OCI-LY1 (cell line): Measurements from ENCODE around the gene TMCC2.
A peak's percentile ranks its signal among the peaks of the same experiment; 100 is the strongest.

Experiments
- H2AFZ ChIP-seq: fragments of 200-600 bp; sonication (generic), shearing (Covaris generic); 2 replicates; pipeline ENCODE4 v1.6.0; 2014; ENCODE audit warnings: antibody characterized with exemption, mild to moderate bottlenecking, low read length
- H3F3A ChIP-seq: fragments of 200-600 bp; sonication (generic), shearing (Covaris generic); 2 replicates; pipeline ENCODE4 v1.6.0; 2014; ENCODE audit warnings: mild to moderate bottlenecking, antibody characterized with exemption, low read length, moderate library complexity; ENCODE audit not compliant: insufficient read depth
- H3K27ac ChIP-seq: fragments of 200-600 bp; sonication (generic); 2 replicates; pipeline ENCODE4 v1.5.1; 2014; ENCODE audit warnings: low read length, mixed run types, mild to moderate bottlenecking, low read depth; ENCODE audit not compliant: poor library complexity, severe bottlenecking
- H3K27me3 ChIP-seq: fragments of 200-600 bp; sonication (generic); 2 replicates; pipeline ENCODE4 v1.6.0; 2014; ENCODE audit warnings: antibody characterized with exemption, mild to moderate bottlenecking, low read length, moderate library complexity; ENCODE audit not compliant: insufficient read depth
- H3K36me3 ChIP-seq: fragments of 200-600 bp; sonication (generic); 2 replicates; pipeline ENCODE4 v1.6.1; 2014; ENCODE audit warnings: mild to moderate bottlenecking, antibody characterized with exemption, low read length, moderate library complexity, mixed read lengths; ENCODE audit not compliant: insufficient read depth
- H3K4me1 ChIP-seq: fragments of 200-600 bp; sonication (generic); 2 replicates; pipeline ENCODE4 v1.5.1; 2014; ENCODE audit warnings: mild to moderate bottlenecking, low read length, moderate library complexity; ENCODE audit not compliant: insufficient read depth, severe bottlenecking
- H3K4me2 ChIP-seq: fragments of 200-600 bp; sonication (generic), shearing (Covaris generic); 2 replicates; pipeline ENCODE4 v1.6.1; 2014; ENCODE audit warnings: low read length
- H3K4me3 ChIP-seq: fragments of 200-600 bp; sonication (generic); 2 replicates; pipeline ENCODE4 v1.5.1; 2014; ENCODE audit warnings: low read length, low read depth, mild to moderate bottlenecking, mixed read lengths; ENCODE audit not compliant: poor library complexity, severe bottlenecking
- H3K79me2 ChIP-seq: fragments of 200-600 bp; shearing (Covaris generic); 2 replicates; pipeline ENCODE4 v1.6.1; 2016; ENCODE audit warnings: mixed run types, low read length, mixed read lengths; ENCODE audit not compliant: insufficient read depth
- H3K9ac ChIP-seq: fragments of 200-600 bp; sonication (generic), shearing (Covaris generic); 2 replicates; pipeline ENCODE4 v1.6.1; 2014; ENCODE audit warnings: mild to moderate bottlenecking, low read length, mixed read lengths
- H3K9me2 ChIP-seq: fragments of 200-600 bp; sonication (generic), shearing (Covaris generic); 2 replicates; pipeline ENCODE4 v1.6.1; 2014; ENCODE audit warnings: low read depth, mild to moderate bottlenecking, low read length, mixed read lengths
- H3K9me3 ChIP-seq: fragments of 200-600 bp; shearing (Covaris generic); 2 replicates; pipeline ENCODE4 v1.6.1; 2014; ENCODE audit warnings: low read length, mixed read lengths
- H4K20me1 ChIP-seq: fragments of 200-600 bp; sonication (generic), shearing (Covaris generic); 2 replicates; pipeline ENCODE4 v1.6.0; 2016; ENCODE audit warnings: mild to moderate bottlenecking, low read length; ENCODE audit not compliant: insufficient read depth
- EZH2 ChIP-seq: fragments of 200-600 bp; sonication (generic), shearing (Covaris generic); IDR thresholded peaks from 2 replicates; pipeline ENCODE4 v1.8.0; 2017; ENCODE audit warnings: borderline replicate concordance, mixed run types, mild to moderate bottlenecking, antibody characterized with exemption, low read length, moderate library complexity, mixed read lengths
- TF ChIP-seq, protein P1 (sequence below): fragments of 200-600 bp; sonication (generic), shearing (Covaris generic); IDR thresholded peaks from 2 replicates; pipeline ENCODE4 v1.5.1; 2017; ENCODE audit warnings: mild to moderate bottlenecking, antibody characterized with exemption, low read length, moderate library complexity, mixed read lengths

TMCC2 gene

DNA sequence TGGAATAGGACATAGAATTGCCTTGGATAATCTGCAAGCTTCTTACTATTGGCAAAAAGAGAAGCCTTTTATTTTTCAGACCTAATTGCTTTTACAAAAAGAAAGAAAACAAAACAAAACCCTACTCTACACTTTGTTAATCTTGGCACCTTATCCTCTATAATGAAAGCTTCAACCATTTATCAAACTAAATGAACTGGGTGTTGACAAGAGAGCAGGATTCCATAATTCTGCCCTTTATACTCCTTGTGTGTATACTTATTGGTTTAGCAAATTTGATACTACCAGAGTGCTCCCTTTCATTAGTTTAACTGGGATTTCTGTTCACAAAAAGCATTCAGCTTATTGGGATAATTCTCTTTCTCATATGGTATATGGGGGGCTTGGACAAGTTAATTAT is 3.0 kb upstream of the TMCC2 start:
- H3K4me1 ChIP-seq: peaks cover 27% of the 10 kb centered on the region
- no peaks in the 10 kb centered on the region for H3K79me2 ChIP-seq
- no peak for TF ChIP-seq EZH2
- TF ChIP-seq, protein P1, sequence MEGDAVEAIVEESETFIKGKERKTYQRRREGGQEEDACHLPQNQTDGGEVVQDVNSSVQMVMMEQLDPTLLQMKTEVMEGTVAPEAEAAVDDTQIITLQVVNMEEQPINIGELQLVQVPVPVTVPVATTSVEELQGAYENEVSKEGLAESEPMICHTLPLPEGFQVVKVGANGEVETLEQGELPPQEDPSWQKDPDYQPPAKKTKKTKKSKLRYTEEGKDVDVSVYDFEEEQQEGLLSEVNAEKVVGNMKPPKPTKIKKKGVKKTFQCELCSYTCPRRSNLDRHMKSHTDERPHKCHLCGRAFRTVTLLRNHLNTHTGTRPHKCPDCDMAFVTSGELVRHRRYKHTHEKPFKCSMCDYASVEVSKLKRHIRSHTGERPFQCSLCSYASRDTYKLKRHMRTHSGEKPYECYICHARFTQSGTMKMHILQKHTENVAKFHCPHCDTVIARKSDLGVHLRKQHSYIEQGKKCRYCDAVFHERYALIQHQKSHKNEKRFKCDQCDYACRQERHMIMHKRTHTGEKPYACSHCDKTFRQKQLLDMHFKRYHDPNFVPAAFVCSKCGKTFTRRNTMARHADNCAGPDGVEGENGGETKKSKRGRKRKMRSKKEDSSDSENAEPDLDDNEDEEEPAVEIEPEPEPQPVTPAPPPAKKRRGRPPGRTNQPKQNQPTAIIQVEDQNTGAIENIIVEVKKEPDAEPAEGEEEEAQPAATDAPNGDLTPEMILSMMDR: no peak
- H3K9ac ChIP-seq: no peak overlapping the region
- no peaks in the 10 kb centered on the region for H3K9me2 ChIP-seq
- H3K4me3 ChIP-seq: no peak overlapping the region
- no peaks in the 10 kb centered on the region for H3K27me3 ChIP-seq
- H3K36me3 ChIP-seq: no peaks in the 10 kb centered on the region
- H3K27ac ChIP-seq: no peak overlapping the region
- H3K4me2 ChIP-seq: no peak overlapping the region
- no peaks in the 10 kb centered on the region for H3K9me3 ChIP-seq
- no peaks in the 10 kb centered on the region for H4K20me1 ChIP-seq
- no peaks in the 10 kb centered on the region for H3F3A ChIP-seq
- H2AFZ ChIP-seq: no peak overlapping the region

DNA sequence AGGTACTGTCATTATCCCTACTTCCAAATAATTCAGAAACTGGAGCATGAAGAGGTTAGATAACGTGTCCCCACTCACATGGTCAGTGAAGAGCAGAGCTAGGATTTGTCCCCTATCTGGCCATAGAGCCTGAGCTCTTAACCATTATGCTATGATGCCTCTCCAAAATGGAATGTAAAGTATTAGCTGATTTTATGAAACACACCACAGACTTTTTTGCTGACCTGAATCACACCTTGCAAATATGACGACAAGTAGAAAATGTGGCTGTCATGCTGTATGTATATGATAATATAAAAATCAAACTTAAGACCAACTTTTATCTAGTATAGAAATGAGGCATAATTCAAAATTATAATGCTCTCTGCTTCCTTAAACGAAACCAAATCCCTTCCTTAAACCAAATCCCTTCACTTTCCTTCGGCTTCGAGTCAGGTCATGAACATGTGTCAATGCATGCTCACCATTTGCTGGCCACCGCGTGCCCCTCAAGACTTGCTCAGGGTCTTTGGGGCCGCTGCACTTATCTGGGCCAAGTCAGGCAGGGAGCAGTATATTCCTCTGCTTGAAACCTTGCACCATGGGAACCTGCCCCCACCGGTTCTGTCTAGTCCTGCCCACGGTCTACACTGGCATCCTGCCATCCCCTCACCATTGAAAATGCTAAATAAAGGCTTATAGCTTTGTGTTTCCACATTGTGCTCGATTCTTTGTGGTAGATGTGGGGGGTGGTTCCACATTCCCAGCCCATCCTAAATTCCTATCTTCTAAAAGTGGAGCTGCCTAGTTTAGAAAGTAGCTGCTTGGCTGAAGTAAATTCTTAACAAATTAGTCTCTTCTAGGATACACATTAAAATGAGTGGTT is 1.6 kb upstream of the TMCC2 start:
- Histone ChIP-seq H3K9me2 (no peaks in the 10 kb centered on the region), H3K36me3 (no peaks in the 10 kb centered on the region), H3K9ac (no peak overlapping the region), H3K9me3 (no peaks in the 10 kb centered on the region), H3K27me3 (no peaks in the 10 kb centered on the region), H3F3A (no peaks in the 10 kb centered on the region), H3K27ac (no peak overlapping the region), H3K4me1 (peaks cover 36% of the 10 kb centered on the region), H2AFZ (no peak overlapping the region), H4K20me1 (no peaks in the 10 kb centered on the region), H3K4me3 (no peak overlapping the region), H3K79me2 (no peaks in the 10 kb centered on the region), H3K4me2 (no peak overlapping the region)
- TF ChIP-seq EZH2: no peak
- TF ChIP-seq, protein P1: no peak

DNA sequence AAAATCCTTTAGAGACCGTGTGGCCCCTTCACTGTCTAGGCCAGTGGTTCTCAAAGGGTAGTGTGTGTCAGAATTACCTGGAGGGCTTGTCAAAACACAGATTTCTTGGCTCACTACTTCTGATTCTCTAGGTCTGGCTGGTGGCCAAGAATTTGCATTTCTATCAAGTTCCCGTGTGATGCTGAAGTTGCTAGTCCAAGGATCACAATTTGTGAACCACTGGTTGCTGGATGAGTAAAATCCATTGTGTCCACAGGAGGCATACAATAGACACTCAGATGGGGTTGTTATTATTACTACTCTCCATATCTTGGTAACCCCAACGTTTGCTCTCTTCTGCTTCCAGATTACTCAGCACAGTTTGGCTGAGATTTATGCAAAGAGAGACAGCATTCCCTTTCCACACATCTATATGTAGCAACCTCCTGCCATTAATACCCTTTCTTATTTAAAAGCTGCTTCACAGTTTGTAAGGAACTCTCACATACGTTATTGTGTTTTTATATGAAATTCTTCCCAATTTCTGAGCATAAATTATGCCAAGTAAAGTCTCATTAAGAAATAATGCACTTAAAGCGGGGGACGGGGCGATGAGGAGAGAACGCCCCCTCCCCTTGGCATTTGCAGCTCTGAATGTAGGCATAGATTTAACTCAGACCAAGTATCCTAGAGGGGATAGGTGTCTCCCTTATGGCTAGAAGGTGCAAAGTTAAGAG is 720 bp upstream of the TMCC2 start:
- H3K27me3 ChIP-seq: no peaks in the 10 kb centered on the region
- H3K27ac ChIP-seq: no peak overlapping the region
- H3K79me2 ChIP-seq: no peaks in the 10 kb centered on the region
- H3F3A ChIP-seq: no peaks in the 10 kb centered on the region
- H3K4me2 ChIP-seq: peak overlapping the region; percentile 78
- no peaks in the 10 kb centered on the region for H3K36me3 ChIP-seq
- TF ChIP-seq EZH2: no peak
- TF ChIP-seq, protein P1: no peak
- H4K20me1 ChIP-seq: no peaks in the 10 kb centered on the region
- H3K9me2 ChIP-seq: no peaks in the 10 kb centered on the region
- H3K9ac ChIP-seq: peak overlapping the region; percentile 32; the same call in 1 of the 2 replicates
- H3K9me3 ChIP-seq: no peaks in the 10 kb centered on the region
- peak overlapping the region; percentile 63 for H3K4me3 ChIP-seq
- peaks cover 36% of the 10 kb centered on the region for H3K4me1 ChIP-seq
- H2AFZ ChIP-seq: no peak overlapping the region
